ENCODE data around the gene AQP5. TPM values are rescaled to one million over a fixed set of nuclear protein-coding genes. Genes with fewer than 3 reads are reported as not detected.

Gene AQP5
- total and polyA plus RNA-seq, 2 donors (not counting 3 experiments of a cell fraction or from before 2014, with no cell fraction given): 0.95 to 2.3 TPM

GRCh38 chr12:49937639-49938300, 23.9 kb upstream of the AQP5 start:
- DNase-seq (ENCODE audit: low read depth, low spot score) (no peak), FAIRE-seq (no peak)
- intact Hi-C loops (cut with micrococcal nuclease) (no loop called here), dilution Hi-C loops (cut with MboI; ENCODE audit: extremely low pct_ligation_motif_present, low sequenced_read_pairs) (no loop called here)
- H3K4me1 ChIP-seq (ENCODE audit: control insufficient read depth, extremely low read depth, insufficient read depth, low read length): no peaks in the 10 kb centered on the region
- H2AFZ ChIP-seq (ENCODE audit: low read depth, low read length): no peak overlapping the region
- ChIA-PET CTCF (interaction anchor here (1.6 to 1.7 kb wide), 2 partner anchors 8 to 30 kb away, joined by 6 to 10 read pairs; no protein-coding TSS in a partner anchor), POLR2A (interaction anchor here (1.1 kb wide), 1 partner anchor 15 kb away, joined by 3 read pairs; no protein-coding TSS in a partner anchor)
- H3K36me3 ChIP-seq (ENCODE audit: control insufficient read depth in 2 of 2, extremely low read depth in 1 of 2, insufficient read depth in 2 of 2, low read length in 2 of 2): no peaks in the 10 kb centered on the region
- H3K9ac ChIP-seq (replicated peaks; ENCODE audit: extremely low read depth, insufficient read depth, low read length): no peak overlapping the region
- TF ChIP-seq EZH2 (IDR thresholded peaks at IDR 0.05; ENCODE audit: borderline replicate concordance, low read depth, low read length, severe bottlenecking) (no peak), POLR2AphosphoS5 (IDR thresholded peaks at IDR 0.05; ENCODE audit: insufficient read depth, low read depth, low read length) (no peak), JUN (IDR thresholded peaks at IDR 0.05; ENCODE audit: borderline replicate concordance, insufficient read depth, insufficient read length, low read depth) (no peak), FOS (IDR thresholded peaks at IDR 0.05; ENCODE audit: borderline replicate concordance, insufficient read depth, low read length) (no peak), CTCF (IDR thresholded peaks at IDR 0.05; ENCODE audit: extremely low read depth in 1 of 2, insufficient read depth in 1 of 2, low read depth in 1 of 2, low read length in 2 of 2) (no peak), MYC (IDR thresholded peaks at IDR 0.05; ENCODE audit: low read depth, low read length) (no peak), POLR2A (IDR thresholded peaks at IDR 0.05; ENCODE audit: low read depth, low read length) (no peak), MAX (IDR thresholded peaks at IDR 0.05; ENCODE audit: insufficient read depth, insufficient read length) (no peak), GATA2 (IDR thresholded peaks at IDR 0.05; ENCODE audit: insufficient read depth, insufficient read length, low read depth, low read length) (no peak)
- H3K4me2 ChIP-seq (ENCODE audit: insufficient read depth, low read length): no peak overlapping the region
- H3K4me3 ChIP-seq (replicated peaks in 1 of 3; ENCODE audit: insufficient read depth in 1 of 3, low read depth in 1 of 3, low read length in 3 of 3): no peak overlapping the region
- H3K9me3 ChIP-seq (replicated peaks; ENCODE audit: control insufficient read depth, insufficient read depth, low read length): no peaks in the 10 kb centered on the region
- BruUV-seq (replicated peaks): no TSS peak
- no peak overlapping the region for H3K27ac ChIP-seq (ENCODE audit: insufficient read depth, low read depth, low read length)
- H3K9me1 ChIP-seq (replicated peaks; ENCODE audit: control insufficient read depth, extremely low read depth, insufficient read depth, low read length): no peaks in the 10 kb centered on the region
- H4K20me1 ChIP-seq (replicated peaks; ENCODE audit: control insufficient read depth, extremely low read depth, insufficient read depth, low read length): no peaks in the 10 kb centered on the region
- H3K27me3 ChIP-seq (ENCODE audit: control insufficient read depth in 2 of 2, insufficient read depth in 2 of 2, low read length in 2 of 2): no peaks in the 10 kb centered on the region
- H3K79me2 ChIP-seq (ENCODE audit: control insufficient read depth, insufficient read depth, low read length): no peaks in the 10 kb centered on the region

Data from endothelial cell of umbilical vein (primary cell).